ENCODE results near the gene VWA5B2. TPM values are rescaled to one million over a fixed set of nuclear protein-coding genes. Genes with fewer than 3 reads are reported as not detected.
A peak's percentile ranks its signal among the peaks of the same experiment; 100 is the strongest.

VWA5B2 gene
- total RNA-seq, 4 donors from 2014 or later, result not detected

GRCh38 chr3:184259396-184259877 is 30.1 kb downstream of the VWA5B2 start:
- intact Hi-C loops (cut with DNase I; ENCODE audit: low total_unique reads), result no loop called here
- no peak for DNase-seq (ENCODE audit: low spot score in 2 of 2)
- WGBS, 2 donors, result 26 to 44% methylated on average over 19 to 21 of the region's 28 CpGs
- no peak overlapping the region for H3K4me3 ChIP-seq (ENCODE audit: low read depth, poor library complexity, severe bottlenecking)
- no peak for TF ChIP-seq CTCF (IDR thresholded peaks at IDR 0.05)

GRCh38 chr3:184259878-184260723 is 30.7 kb downstream of the VWA5B2 start:
- intact Hi-C loops (cut with DNase I; ENCODE audit: low total_unique reads), result no loop called here
- no peak overlapping the region for H3K4me3 ChIP-seq (ENCODE audit: low read depth, poor library complexity, severe bottlenecking)
- 1 to 2% methylated on average over 43 to 57 of the region's 91 CpGs for WGBS, 2 donors
- DNase-seq (ENCODE audit: low spot score in 2 of 2), result no peak
- TF ChIP-seq POLR2A (IDR thresholded peaks at IDR 0.05) (no peak), CTCF (IDR thresholded peaks at IDR 0.05) (no peak)

- WGBS, 2 donors, result 0 to 1% methylated on average over 38 to 41 of the region's 49 CpGs
- TF ChIP-seq POLR2A (IDR thresholded peaks at IDR 0.05), result no peak
- TF ChIP-seq CTCF (IDR thresholded peaks at IDR 0.05), result no peak
- intact Hi-C loops (cut with DNase I; ENCODE audit: low total_unique reads), result no loop called here
- no peak for DNase-seq (ENCODE audit: low spot score in 2 of 2)
- peak overlapping the region; percentile 15 for H3K4me3 ChIP-seq (ENCODE audit: low read depth, poor library complexity, severe bottlenecking)
These were observed 31.4 kb downstream of the VWA5B2 start for GRCh38 chr3:184260724-184261269.

- no peak for DNase-seq (ENCODE audit: low spot score in 2 of 2)
- TF ChIP-seq CTCF (IDR thresholded peaks at IDR 0.05) (no peak), POLR2A (IDR thresholded peaks at IDR 0.05) (no peak)
- WGBS, 2 donors, result 2% methylated on average over 18 to 22 of the region's 67 CpGs
- H3K4me3 ChIP-seq (ENCODE audit: low read depth, poor library complexity, severe bottlenecking), result peak within 1 kb of the TSS; percentile 15
- intact Hi-C loops (cut with DNase I; ENCODE audit: low total_unique reads), result no loop called here
These were observed 32.0 kb downstream of the VWA5B2 start, which contains the start of gene CAMK2N2 for GRCh38 chr3:184261270-184261853. CAMK2N2 (minus strand) TSS chr3:184261553; CDS start chr3:184261285, 268 bp downstream.

- no peak for TF ChIP-seq CTCF (IDR thresholded peaks at IDR 0.05)
- TF ChIP-seq POLR2A (IDR thresholded peaks at IDR 0.05), result no peak
- no peak overlapping the region for H3K4me3 ChIP-seq (ENCODE audit: low read depth, poor library complexity, severe bottlenecking)
- intact Hi-C loops (cut with DNase I; ENCODE audit: low total_unique reads), result no loop called here
- 1 to 2% methylated on average over 47 to 48 of the region's 66 CpGs for WGBS, 2 donors
- no peak for DNase-seq (ENCODE audit: low spot score in 2 of 2)
These were observed 32.7 kb downstream of the VWA5B2 start for GRCh38 chr3:184261854-184262763.

Data from lower leg skin (tissue), 4 donors.